ENCODE measurements around the gene SAFB2.
A peak's percentile ranks its signal among the peaks of the same experiment; 100 is the strongest.
"Not testable (repeated sequence)": the region's sequence is repeated elsewhere in the genome, so short reads cannot be mapped to it uniquely, and the experiment has no call there.

The SAFB2 gene

DNA sequence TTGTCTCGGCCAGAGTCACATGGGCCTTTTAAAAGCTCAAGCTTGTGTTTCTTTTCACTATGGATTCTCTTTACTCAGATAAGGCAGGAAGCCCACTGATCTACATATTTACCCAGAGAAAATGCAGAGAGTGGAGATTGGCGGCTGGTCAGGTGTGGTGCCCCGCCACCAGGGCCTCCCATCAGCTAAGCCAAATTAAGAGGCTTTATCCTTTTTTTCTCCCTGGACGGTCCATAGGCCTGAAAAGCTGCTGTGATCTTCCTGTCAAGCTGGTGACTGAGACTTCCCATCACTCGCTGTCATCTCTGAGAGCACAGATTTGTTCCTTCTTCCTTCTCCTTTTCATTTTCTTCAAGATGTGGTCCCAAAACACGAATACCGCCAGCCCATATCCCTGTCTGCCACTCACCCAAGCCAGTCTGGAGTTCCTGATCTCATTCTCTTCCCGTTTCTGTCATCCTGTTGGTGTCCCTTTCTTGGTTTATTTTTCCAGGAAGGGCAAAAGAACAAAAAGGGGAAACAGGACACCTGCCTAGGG is 2.2 kb upstream of the SAFB2 start:
- Mint-ChIP-seq H3K4me3 (peak overlapping the region; percentile 100), H3K9me3 (no peaks in the 10 kb centered on the region), H3K4me1 (peaks cover 77% of the 10 kb centered on the region), H3K36me3 (ENCODE audit: low read depth) (peaks cover 75% of the 10 kb centered on the region), H3K27me3 (peaks cover 3% of the 10 kb centered on the region), H3K27ac (peak overlapping the region; percentile 100)
- ATAC-seq (no peak), DNase-seq (no peak)

DNA sequence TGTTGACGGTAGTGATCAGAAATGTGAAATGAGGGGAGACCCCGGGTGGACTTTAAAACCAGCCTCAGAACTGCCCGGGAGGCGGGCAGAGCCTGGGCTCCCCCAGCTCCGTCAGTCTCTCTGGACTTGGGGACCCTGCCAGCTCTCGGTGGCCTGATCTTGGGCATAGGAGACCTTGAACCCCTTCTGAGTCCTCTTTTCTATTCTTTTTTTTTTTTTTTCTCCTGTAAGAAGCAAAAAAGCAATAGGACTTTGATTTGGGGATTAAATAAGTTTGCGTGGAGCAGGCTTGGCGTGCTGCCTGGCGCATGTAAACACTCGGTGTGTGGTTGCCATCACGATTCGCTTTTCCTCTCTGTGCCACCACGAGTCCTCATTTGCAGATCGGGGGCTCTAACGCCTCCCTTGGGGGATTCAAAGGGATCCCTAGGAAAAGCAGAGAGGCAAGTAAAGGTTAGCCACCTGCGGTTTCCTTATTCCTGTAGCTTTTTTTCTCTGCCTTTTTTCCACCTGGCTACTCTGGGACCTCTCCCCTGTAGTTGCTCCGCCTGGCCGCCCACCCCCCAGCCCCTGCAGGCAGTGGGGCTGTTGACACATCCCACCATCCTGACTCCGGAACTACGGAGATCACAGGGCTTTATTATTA is 1.6 kb upstream of the SAFB2 start:
- no peak for ATAC-seq
- Mint-ChIP-seq H3K27me3 (peaks cover 3% of the 10 kb centered on the region), H3K4me3 (peak overlapping the region; percentile 100), H3K27ac (peak overlapping the region; percentile 100), H3K36me3 (ENCODE audit: low read depth) (peaks cover 73% of the 10 kb centered on the region), H3K4me1 (peaks cover 77% of the 10 kb centered on the region), H3K9me3 (no peaks in the 10 kb centered on the region)
- peak; percentile 27 for DNase-seq

DNA sequence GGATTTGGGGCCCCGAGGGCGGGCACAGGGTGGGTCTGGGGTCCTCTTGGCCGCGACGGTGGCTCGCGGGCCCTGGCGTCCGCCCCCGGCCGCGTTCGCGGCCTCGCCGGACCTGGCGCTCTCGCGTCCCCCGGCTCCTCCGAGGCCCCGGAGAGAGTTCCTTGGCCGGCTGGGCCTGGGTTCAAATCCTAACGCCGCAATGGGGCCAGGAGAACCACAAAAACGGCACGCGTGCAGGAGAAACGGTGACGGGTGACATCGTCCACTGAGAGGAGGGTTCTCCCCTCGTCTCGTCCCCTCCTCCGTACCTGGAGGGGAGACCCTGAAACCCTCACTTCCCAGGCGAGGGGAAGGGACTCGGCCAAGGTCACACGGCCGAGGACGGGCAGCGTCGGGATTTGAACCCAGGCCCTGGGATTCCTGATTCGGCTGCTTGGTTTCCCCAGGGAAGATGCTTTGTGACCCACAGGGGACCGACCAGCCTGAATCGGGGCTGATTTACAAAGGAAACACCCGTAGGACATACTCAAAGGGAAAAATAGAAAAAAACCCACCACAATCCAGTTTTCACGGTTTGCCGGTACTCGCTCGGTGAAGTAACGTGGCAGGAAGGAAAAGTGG is 931 bp upstream of the SAFB2 start:
- Mint-ChIP-seq H3K27ac (peak overlapping the region; percentile 100), H3K9me3 (no peaks in the 10 kb centered on the region), H3K4me1 (peaks cover 77% of the 10 kb centered on the region), H3K36me3 (ENCODE audit: low read depth) (peaks cover 73% of the 10 kb centered on the region), H3K27me3 (peaks cover 3% of the 10 kb centered on the region), H3K4me3 (peak overlapping the region; percentile 100)
- peak; percentile 41 for DNase-seq
- ATAC-seq: no peak

DNA sequence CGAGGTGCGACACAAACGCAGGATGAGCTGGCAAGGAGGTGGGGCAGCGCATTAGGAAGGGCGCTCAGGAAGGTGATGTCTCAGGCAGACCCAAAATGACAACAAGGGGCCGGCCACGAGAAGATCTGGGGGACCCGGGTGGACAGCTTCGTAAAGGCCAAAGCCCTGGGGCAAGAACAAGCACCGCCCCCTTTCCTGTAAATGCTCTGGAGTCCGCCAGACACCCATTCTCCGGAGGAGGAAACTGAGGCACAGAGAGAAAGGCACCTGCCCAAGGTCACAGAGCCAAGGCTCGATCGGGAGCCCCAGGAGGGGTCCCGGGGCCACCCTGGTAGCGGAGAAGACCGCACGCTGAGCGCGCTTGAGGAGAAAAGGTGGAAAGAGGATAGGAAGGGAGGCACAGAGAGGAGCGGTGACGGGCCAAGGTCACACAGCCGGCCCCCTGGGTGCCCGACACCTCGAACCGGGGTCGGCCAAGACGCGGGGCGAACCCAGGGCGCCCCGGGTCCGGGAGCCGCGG is 571 bp downstream of the SAFB2 start:
- no peak for ATAC-seq
- Mint-ChIP-seq H3K4me1 (peaks cover 68% of the 10 kb centered on the region), H3K36me3 (ENCODE audit: low read depth) (peaks cover 75% of the 10 kb centered on the region), H3K9me3 (no peaks in the 10 kb centered on the region), H3K27ac (peak overlapping the region; percentile 100), H3K4me3 (peak overlapping the region; percentile 100), H3K27me3 (peaks cover 3% of the 10 kb centered on the region)
- DNase-seq: peak; percentile 38

DNA sequence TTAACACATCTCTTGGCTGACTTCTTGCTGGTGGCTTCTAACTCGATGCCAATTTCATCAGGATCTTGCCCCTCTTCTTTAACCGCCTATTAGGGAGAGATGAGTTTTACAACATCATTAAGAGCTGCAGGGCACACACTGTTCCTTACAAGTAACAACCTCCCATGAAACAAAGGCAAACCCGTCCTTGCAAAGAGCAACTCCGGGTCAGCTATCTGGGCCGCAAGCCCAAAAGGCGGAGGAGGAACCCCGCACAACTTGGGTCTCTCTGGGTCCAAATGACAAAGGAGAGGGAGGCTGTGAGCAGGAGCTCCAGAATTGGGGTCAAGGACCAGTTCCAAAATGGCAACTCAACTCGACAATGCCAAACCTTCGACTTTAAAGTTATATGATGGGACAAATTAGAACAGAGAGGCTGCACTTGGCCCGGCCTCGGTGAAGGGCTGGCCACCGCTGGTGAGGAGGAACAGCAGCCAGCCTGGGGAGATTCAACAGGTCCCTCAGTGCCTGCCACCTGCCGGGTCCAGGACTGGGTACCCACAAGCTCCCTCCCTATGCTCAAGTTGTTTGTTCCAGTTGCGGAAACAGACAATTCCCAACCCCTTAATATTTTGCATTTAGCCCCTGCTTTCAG is 1.1 kb downstream of the SAFB2 start:
- peaks cover 75% of the 10 kb centered on the region for H3K36me3 Mint-ChIP-seq (ENCODE audit: low read depth)
- H3K9me3 Mint-ChIP-seq: no peaks in the 10 kb centered on the region
- H3K4me1 Mint-ChIP-seq: peaks cover 62% of the 10 kb centered on the region
- ATAC-seq (no peak), DNase-seq (no peak)
- peak overlapping the region; percentile 100 for H3K27ac Mint-ChIP-seq
- peaks cover 3% of the 10 kb centered on the region for H3K27me3 Mint-ChIP-seq
- H3K4me3 Mint-ChIP-seq: peak overlapping the region; percentile 100

DNA sequence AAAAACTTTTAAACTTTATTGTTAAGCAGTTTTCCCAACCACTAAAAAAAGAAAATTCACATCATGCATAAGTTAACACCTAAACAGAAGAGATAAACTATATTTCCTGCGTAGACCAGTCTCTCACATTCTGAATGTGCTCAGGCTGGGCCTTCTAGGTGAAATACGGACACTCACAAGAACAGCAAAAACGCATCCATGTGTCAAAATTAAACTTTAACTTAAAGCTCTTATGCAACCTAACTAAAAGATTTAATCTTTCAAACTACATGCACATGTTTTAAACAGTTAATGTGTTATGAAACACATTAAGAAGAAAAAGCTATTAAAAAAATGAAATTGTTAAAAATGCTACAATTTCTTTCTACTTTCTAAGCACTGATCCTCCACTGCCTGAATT is 2.6 kb downstream of the SAFB2 start:
- Mint-ChIP-seq H3K4me1 (peaks cover 47% of the 10 kb centered on the region), H3K4me3 (peak overlapping the region; percentile 100), H3K36me3 (ENCODE audit: low read depth) (peaks cover 73% of the 10 kb centered on the region), H3K27ac (peak overlapping the region; percentile 100), H3K9me3 (no peaks in the 10 kb centered on the region), H3K27me3 (peaks cover 3% of the 10 kb centered on the region)
- ATAC-seq: no peak
- DNase-seq: no peak

DNA sequence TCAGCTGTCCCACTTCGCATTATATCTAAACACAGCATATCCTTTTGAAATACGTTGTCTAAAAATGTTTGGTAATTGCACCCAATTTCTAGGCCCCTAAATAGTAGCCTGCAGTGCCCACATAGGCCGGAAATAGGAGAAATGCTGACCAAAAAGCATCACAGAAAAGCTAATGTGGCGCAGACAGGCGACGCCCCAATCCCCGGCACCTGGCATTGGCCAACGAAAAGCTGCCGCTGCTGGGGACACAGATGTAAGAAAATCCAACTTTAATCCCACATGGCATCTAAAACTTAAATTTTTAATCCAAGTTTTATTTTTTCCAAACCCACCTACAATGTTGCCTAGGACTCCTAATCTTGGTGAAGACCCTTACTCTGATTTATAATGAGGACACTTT is 4.0 kb downstream of the SAFB2 start:
- Mint-ChIP-seq H3K4me1 (peaks cover 44% of the 10 kb centered on the region), H3K4me3 (no peak overlapping the region), H3K36me3 (ENCODE audit: low read depth) (peaks cover 71% of the 10 kb centered on the region), H3K27me3 (peaks cover 3% of the 10 kb centered on the region), H3K27ac (peak overlapping the region; percentile 15), H3K9me3 (no peaks in the 10 kb centered on the region)
- ATAC-seq (no peak), DNase-seq (no peak)

DNA sequence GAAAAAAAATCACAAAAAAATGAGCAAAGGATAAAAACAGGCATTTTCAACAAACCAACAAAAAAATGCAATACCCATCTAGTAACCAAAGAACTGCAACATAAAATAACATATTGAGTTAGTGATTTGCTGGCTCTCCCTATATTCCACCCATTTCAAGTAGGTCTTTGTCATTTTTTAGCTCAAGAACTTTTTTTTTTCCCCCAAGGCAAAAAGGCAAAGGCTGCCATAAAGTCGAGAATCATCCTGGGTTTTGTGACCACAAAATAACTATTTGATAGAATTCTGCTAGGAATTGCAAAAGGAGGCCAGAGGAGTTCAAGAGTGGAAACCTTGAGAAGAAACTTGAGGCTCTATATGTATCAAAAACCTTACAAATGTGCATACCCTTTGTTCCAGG is 5.5 kb downstream of the SAFB2 start:
- peaks cover 81% of the 10 kb centered on the region for H3K36me3 Mint-ChIP-seq (ENCODE audit: low read depth)
- no peak overlapping the region for H3K4me3 Mint-ChIP-seq
- H3K27ac Mint-ChIP-seq: no peak overlapping the region

DNA sequence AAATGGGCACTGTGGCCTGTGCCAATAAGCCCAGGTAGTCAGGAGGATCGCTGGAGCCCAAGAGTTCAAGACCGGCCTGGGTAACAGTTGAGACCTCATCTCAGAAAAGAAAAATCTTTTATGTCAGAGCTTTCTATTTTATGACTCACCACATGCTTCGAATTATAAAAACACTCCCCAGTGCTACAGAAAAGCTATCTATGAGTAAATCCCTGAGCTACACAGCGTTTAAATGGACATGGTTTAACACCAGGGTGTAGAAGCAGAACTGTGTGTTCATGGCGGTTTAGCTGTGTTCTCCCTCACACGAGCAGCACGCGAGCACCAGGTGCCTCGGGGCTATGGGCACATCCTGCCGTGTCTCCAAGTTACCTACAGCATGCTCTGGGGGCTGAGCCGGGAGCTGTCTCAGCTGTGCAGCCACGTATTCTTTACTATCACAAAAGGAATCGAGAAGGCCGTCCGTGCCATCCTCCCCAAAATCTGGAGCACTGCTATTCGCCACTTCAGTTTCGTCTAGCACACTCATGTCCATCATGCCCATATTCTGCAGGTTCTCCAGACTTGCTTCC is 6.7 kb downstream of the SAFB2 start:
- H3K27ac Mint-ChIP-seq: no peak overlapping the region

More for the DNA sequence above, 5.5 kb downstream of the SAFB2 start:
- no peaks in the 10 kb centered on the region for H3K9me3 Mint-ChIP-seq
- peaks cover 38% of the 10 kb centered on the region for H3K4me1 Mint-ChIP-seq
- no peaks in the 10 kb centered on the region for H3K27me3 Mint-ChIP-seq
- DNase-seq (no peak), ATAC-seq (no peak)

DNA sequence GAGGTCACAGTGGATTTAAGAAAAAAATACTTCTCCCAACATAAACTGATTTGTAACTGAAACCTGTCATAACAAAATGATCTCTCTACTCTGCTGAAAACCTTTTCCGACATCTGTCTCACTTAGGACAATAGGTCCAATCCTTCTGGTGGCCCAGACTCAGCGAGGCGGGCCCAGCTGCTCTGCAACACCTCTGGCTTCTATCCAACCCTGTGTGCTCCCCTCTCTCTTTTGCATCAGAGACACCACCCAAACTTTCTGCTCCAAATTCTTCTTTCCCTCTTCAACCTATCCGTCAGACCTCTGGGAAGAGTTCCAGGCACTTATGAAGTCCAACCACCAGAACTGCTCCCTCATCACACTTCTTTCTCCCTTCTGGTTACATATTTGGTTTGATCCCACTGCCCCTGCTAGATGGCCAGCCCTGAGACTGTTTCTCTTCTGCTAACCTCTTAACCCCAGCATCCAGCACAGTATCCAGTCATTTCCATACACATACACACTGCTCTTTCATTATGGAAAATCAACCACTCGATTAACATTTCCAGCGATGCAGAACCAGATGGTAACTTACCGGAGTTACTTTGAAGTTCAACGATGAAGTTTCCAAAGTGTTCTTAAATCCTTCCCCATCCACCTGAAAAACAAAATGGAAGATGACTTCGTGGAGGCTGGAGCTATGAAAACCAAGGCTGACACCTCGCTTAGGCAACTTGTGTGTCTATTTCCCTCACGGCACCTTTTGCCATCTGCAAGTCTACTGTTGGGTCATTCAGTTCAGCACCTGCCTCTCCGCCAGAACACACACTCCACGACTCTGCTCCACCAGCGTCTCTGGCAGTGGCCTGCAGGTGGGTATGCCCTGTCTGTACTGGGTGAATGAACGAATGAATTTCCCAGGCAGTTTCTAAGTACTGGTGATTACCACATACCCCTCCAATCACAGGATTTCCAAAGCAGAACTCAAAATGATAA is 9.4 kb downstream of the SAFB2 start:
- H3K36me3 Mint-ChIP-seq (ENCODE audit: low read depth): peaks cover 68% of the 10 kb centered on the region
- ATAC-seq (no peak), DNase-seq (no peak)
- no peak overlapping the region for H3K4me3 Mint-ChIP-seq
- no peaks in the 10 kb centered on the region for H3K9me3 Mint-ChIP-seq
- H3K27me3 Mint-ChIP-seq: no peaks in the 10 kb centered on the region
- peaks cover 5% of the 10 kb centered on the region for H3K4me1 Mint-ChIP-seq
- H3K27ac Mint-ChIP-seq: no peak overlapping the region

More for the DNA sequence above, 6.7 kb downstream of the SAFB2 start:
- H3K4me3 Mint-ChIP-seq: no peak overlapping the region
- DNase-seq: no peak
- H3K4me1 Mint-ChIP-seq: peaks cover 31% of the 10 kb centered on the region
- H3K27me3 Mint-ChIP-seq: no peaks in the 10 kb centered on the region
- no peak for ATAC-seq
- no peaks in the 10 kb centered on the region for H3K9me3 Mint-ChIP-seq
- H3K36me3 Mint-ChIP-seq (ENCODE audit: low read depth): peaks cover 78% of the 10 kb centered on the region

DNA sequence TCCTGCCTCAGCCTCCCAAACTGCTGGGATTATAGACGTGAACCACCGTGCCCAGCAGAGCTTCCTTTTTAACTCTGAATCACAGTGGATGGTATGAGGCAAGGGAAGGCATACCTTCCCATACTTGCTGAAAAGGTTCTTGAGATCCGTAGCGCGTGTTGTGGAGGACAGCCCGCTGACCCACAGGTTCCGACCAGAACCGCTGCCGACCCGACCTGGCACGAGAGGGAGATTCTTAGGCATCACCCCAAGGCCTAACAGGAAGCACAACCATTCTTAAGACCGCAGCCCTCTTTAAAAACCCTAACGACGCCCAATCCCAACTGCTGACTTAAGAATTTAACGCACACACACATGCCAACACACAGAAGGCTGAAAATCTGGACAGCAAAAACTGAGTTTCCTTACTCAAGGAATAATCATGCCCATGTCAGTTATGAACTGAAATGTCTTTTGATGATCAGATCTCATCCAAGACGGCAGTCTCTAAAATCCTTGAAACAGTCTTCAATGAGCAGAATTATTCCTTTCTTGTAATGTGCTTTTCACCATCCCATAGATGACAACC is 12.6 kb downstream of the SAFB2 start:
- Mint-ChIP-seq H3K4me3 (no peak overlapping the region), H3K27ac (no peak overlapping the region), H3K36me3 (ENCODE audit: low read depth) (peaks cover 66% of the 10 kb centered on the region), H3K9me3 (no peaks in the 10 kb centered on the region), H3K27me3 (no peaks in the 10 kb centered on the region), H3K4me1 (peaks cover 8% of the 10 kb centered on the region)
- DNase-seq: no peak
- ATAC-seq: no peak

DNA sequence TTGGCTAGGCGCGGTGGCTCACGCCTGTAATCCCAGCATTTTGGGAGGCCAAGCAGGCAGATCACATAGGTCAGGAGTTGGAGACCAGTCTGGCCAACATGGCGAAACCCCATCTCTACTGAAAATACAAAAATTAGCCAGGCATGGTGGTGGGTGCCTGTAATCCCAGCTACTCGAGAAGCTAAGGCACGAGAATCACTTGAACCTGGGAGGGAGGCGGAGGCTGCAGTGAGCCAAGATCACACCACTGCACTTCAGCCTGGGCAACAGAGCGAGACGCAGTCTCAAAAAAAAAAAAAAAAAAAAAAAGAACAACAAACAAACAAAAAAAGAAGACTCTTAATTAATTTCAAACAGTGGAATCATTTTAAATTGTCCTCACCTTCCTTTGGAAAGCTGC is 13.8 kb downstream of the SAFB2 start:
- not testable (repeated sequence) for H3K27me3 Mint-ChIP-seq, H3K9me3 Mint-ChIP-seq, H3K27ac Mint-ChIP-seq, DNase-seq, H3K4me3 Mint-ChIP-seq, ATAC-seq, H3K4me1 Mint-ChIP-seq
- peaks cover 67% of the 10 kb centered on the region for H3K36me3 Mint-ChIP-seq (ENCODE audit: low read depth)

DNA sequence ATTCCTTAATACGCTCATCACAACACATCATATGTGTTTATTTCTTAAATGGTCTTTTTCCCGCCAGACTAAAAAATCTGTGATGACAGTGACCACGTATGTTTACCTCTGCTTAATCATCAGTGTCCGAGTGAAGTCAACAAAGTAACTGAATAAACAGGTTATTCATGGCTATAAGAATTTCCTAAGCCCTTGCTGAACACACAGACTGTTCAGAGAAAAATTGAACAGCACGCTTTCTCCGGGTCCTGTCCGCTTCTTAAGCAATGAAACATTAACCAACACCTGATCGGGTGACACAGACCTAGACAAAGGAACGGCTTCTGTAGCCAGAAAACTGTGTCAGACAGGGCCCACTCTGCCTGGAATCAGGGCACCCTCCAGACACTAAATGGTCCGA is 14.3 kb downstream of the SAFB2 start:
- Mint-ChIP-seq H3K36me3 (ENCODE audit: low read depth) (peaks cover 67% of the 10 kb centered on the region), H3K27ac (no peak overlapping the region), H3K27me3 (no peaks in the 10 kb centered on the region), H3K4me3 (no peak overlapping the region), H3K9me3 (no peaks in the 10 kb centered on the region), H3K4me1 (peaks cover 5% of the 10 kb centered on the region)
- DNase-seq (no peak), ATAC-seq (no peak)
